Osteocyte (in vitro differentiated cells): ENCODE measurements around the gene LEMD2. TPM values are rescaled to one million over a fixed set of nuclear protein-coding genes. Genes with fewer than 3 reads are reported as not detected.

Source experiments
- DNase-seq: peaks from one replicate; pipeline ENCODE4 v3.0.0; 2021; ENCODE audit warnings: mixed read lengths; ENCODE audit not compliant: unreplicated experiment; ENCODE audit errors: extremely low spot score
- H3K27ac Mint-ChIP-seq: one replicate; pipeline ENCODE4 v1.8.0; 2021; ENCODE audit warnings: mild to moderate bottlenecking, mixed read lengths; ENCODE audit not compliant: unreplicated experiment
- H3K27me3 Mint-ChIP-seq: one replicate; pipeline ENCODE4 v1.8.0; 2021; ENCODE audit warnings: mixed read lengths; ENCODE audit not compliant: unreplicated experiment
- H3K36me3 Mint-ChIP-seq: one replicate; pipeline ENCODE4 v1.8.0; 2021; ENCODE audit warnings: mixed read lengths; ENCODE audit not compliant: unreplicated experiment
- H3K4me1 Mint-ChIP-seq: one replicate; pipeline ENCODE4 v1.8.0; 2021; ENCODE audit warnings: mixed read lengths; ENCODE audit not compliant: unreplicated experiment
- H3K4me3 Mint-ChIP-seq: one replicate; pipeline ENCODE4 v1.8.0; 2021; ENCODE audit warnings: mild to moderate bottlenecking, moderate library complexity, mixed read lengths; ENCODE audit not compliant: unreplicated experiment
- H3K9me3 Mint-ChIP-seq: one replicate; pipeline ENCODE4 v1.8.0; 2021; ENCODE audit warnings: mixed read lengths; ENCODE audit not compliant: unreplicated experiment
- CTCF ChIP-seq: fragments of 200-600 bp; sonication (generic); IDR thresholded peaks from 2 replicates; pipeline ENCODE4 v1.5.0; 2021; ENCODE audit warnings: antibody characterized with exemption, mild to moderate bottlenecking, moderate library complexity
- total RNA-seq: library from RNA; stranded (reverse); gene quantifications from 2 replicates; pipeline ENCODE4 v1.2.1, GENCODE V29; 2021

LEMD2 gene
- total RNA-seq, 1 donor from 2014 or later, result 70.4 TPM

GRCh38 chr6:33726696-33727095 is 62.2 kb downstream of the LEMD2 start:
- Mint-ChIP-seq H3K4me3 (no peak overlapping the region), H3K36me3 (peaks cover 5% of the 10 kb centered on the region), H3K27ac (no peak overlapping the region), H3K27me3 (no peaks in the 10 kb centered on the region), H3K4me1 (no peaks in the 10 kb centered on the region), H3K9me3 (no peaks in the 10 kb centered on the region)
- TF ChIP-seq CTCF, result no peak
- no peak for DNase-seq

GRCh38 chr6:33725891-33726673 is 62.8 kb downstream of the LEMD2 start:
- no peak overlapping the region for H3K27ac Mint-ChIP-seq
- TF ChIP-seq CTCF, result no peak
- no peak for DNase-seq
- H3K4me1 Mint-ChIP-seq, result no peaks in the 10 kb centered on the region
- H3K9me3 Mint-ChIP-seq, result no peaks in the 10 kb centered on the region
- H3K4me3 Mint-ChIP-seq, result no peak overlapping the region
- H3K27me3 Mint-ChIP-seq, result no peaks in the 10 kb centered on the region
- peaks cover 5% of the 10 kb centered on the region for H3K36me3 Mint-ChIP-seq

GRCh38 chr6:33725222-33725621 is 63.7 kb downstream of the LEMD2 start:
- no peak overlapping the region for H3K4me3 Mint-ChIP-seq
- H3K27ac Mint-ChIP-seq, result no peak overlapping the region
- H3K36me3 Mint-ChIP-seq, result peaks cover 5% of the 10 kb centered on the region
- H3K9me3 Mint-ChIP-seq, result no peaks in the 10 kb centered on the region
- H3K4me1 Mint-ChIP-seq, result no peaks in the 10 kb centered on the region
- no peaks in the 10 kb centered on the region for H3K27me3 Mint-ChIP-seq
- TF ChIP-seq CTCF, result no peak
- no peak for DNase-seq

- DNase-seq, result no peak
- Mint-ChIP-seq H3K27me3 (no peaks in the 10 kb centered on the region), H3K4me3 (no peak overlapping the region), H3K27ac (no peak overlapping the region), H3K36me3 (peaks cover 5% of the 10 kb centered on the region), H3K9me3 (no peaks in the 10 kb centered on the region), H3K4me1 (no peaks in the 10 kb centered on the region)
- TF ChIP-seq CTCF, result no peak
Measured at GRCh38 chr6:33724102-33725023, 64.6 kb downstream of the LEMD2 start.
